ENCODE measurements around the gene F10. TPM values are rescaled to one million over a fixed set of nuclear protein-coding genes. Genes with fewer than 3 reads are reported as not detected.

The F10 gene
- polyA plus RNA-seq, 1 donor from 2014 or later = not detected

- Histone ChIP-seq H3F3A (ENCODE audit: insufficient read depth, low read length, poor library complexity, severe bottlenecking) (no peaks in the 10 kb centered on the region), H3K27ac (ENCODE audit: low read length) (no peak overlapping the region), H3K9me2 (ENCODE audit: insufficient read depth, low read length) (no peaks in the 10 kb centered on the region), H3K9ac (ENCODE audit: low read length) (no peak overlapping the region), H3K9me3 (ENCODE audit: low read length) (no peaks in the 10 kb centered on the region), H3K4me3 (ENCODE audit: low read length) (no peak overlapping the region), H3K27me3 (ENCODE audit: insufficient read depth, low read depth, low read length) (no peaks in the 10 kb centered on the region), H2AFZ (ENCODE audit: low read depth, low read length) (no peak overlapping the region), H4K20me1 (ENCODE audit: insufficient read depth) (no peaks in the 10 kb centered on the region), H3K4me2 (ENCODE audit: low read length) (no peak overlapping the region), H3K79me2 (replicated peaks; ENCODE audit: insufficient read depth, low read length) (no peaks in the 10 kb centered on the region), H3K36me3 (ENCODE audit: insufficient read depth, low read length) (peaks cover 12% of the 10 kb centered on the region)
- TF ChIP-seq MXI1 (conservative IDR thresholded peaks at IDR 0.05; ENCODE audit: poor library complexity, severe bottlenecking) = no peak
Observed at GRCh38 chr13:113192279-113192678, 69.7 kb downstream of the F10 start.

DNA sequence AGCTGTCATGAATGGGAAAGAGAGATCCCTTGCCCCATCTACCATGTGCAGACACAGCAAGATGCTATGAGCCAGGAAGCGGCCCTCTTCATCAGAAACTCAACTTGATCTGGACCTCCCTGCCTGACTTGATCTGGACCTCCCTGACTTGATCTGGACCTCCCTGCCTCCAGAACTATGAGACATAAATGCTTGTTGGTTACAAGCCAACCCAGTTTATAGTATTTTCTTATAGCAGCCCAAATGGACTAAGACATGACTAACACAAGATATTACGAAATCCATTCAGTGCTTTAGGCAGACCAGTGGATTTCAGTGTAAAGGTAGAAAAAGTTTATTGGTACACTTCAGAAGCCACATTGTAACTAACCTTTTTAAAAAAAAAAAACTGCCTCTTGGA, 70.3 kb downstream of the F10 start:
- TF ChIP-seq EZH2 (IDR thresholded peaks at IDR 0.05; ENCODE audit: borderline replicate concordance, insufficient read depth, low read length, poor library complexity, severe bottlenecking) (no peak), TAF1 (IDR thresholded peaks at IDR 0.05; ENCODE audit: low read depth) (no peak), RAD21 (conservative IDR thresholded peaks at IDR 0.05) (no peak), SMC3 (conservative IDR thresholded peaks at IDR 0.05; ENCODE audit: poor library complexity) (no peak), MXI1 (conservative IDR thresholded peaks at IDR 0.05; ENCODE audit: poor library complexity, severe bottlenecking) (no peak), POLR2AphosphoS5 (IDR thresholded peaks at IDR 0.05) (no peak), EP300 (conservative IDR thresholded peaks at IDR 0.05; ENCODE audit: poor library complexity, severe bottlenecking) (no peak)
- TF ChIP-seq, protein P1, sequence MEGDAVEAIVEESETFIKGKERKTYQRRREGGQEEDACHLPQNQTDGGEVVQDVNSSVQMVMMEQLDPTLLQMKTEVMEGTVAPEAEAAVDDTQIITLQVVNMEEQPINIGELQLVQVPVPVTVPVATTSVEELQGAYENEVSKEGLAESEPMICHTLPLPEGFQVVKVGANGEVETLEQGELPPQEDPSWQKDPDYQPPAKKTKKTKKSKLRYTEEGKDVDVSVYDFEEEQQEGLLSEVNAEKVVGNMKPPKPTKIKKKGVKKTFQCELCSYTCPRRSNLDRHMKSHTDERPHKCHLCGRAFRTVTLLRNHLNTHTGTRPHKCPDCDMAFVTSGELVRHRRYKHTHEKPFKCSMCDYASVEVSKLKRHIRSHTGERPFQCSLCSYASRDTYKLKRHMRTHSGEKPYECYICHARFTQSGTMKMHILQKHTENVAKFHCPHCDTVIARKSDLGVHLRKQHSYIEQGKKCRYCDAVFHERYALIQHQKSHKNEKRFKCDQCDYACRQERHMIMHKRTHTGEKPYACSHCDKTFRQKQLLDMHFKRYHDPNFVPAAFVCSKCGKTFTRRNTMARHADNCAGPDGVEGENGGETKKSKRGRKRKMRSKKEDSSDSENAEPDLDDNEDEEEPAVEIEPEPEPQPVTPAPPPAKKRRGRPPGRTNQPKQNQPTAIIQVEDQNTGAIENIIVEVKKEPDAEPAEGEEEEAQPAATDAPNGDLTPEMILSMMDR (IDR thresholded peaks at IDR 0.05; ENCODE audit: poor library complexity, severe bottlenecking) = no peak
- TF ChIP-seq, protein P2, sequence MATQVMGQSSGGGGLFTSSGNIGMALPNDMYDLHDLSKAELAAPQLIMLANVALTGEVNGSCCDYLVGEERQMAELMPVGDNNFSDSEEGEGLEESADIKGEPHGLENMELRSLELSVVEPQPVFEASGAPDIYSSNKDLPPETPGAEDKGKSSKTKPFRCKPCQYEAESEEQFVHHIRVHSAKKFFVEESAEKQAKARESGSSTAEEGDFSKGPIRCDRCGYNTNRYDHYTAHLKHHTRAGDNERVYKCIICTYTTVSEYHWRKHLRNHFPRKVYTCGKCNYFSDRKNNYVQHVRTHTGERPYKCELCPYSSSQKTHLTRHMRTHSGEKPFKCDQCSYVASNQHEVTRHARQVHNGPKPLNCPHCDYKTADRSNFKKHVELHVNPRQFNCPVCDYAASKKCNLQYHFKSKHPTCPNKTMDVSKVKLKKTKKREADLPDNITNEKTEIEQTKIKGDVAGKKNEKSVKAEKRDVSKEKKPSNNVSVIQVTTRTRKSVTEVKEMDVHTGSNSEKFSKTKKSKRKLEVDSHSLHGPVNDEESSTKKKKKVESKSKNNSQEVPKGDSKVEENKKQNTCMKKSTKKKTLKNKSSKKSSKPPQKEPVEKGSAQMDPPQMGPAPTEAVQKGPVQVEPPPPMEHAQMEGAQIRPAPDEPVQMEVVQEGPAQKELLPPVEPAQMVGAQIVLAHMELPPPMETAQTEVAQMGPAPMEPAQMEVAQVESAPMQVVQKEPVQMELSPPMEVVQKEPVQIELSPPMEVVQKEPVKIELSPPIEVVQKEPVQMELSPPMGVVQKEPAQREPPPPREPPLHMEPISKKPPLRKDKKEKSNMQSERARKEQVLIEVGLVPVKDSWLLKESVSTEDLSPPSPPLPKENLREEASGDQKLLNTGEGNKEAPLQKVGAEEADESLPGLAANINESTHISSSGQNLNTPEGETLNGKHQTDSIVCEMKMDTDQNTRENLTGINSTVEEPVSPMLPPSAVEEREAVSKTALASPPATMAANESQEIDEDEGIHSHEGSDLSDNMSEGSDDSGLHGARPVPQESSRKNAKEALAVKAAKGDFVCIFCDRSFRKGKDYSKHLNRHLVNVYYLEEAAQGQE (IDR thresholded peaks at IDR 0.05; ENCODE audit: borderline replicate concordance) = no peak
- H3K27ac ChIP-seq (ENCODE audit: low read length) = no peak overlapping the region
- no peaks in the 10 kb centered on the region for H4K20me1 ChIP-seq (ENCODE audit: insufficient read depth)
- peaks cover 19% of the 10 kb centered on the region for H3K36me3 ChIP-seq (ENCODE audit: insufficient read depth, low read length)
- no peak overlapping the region for H3K9ac ChIP-seq (ENCODE audit: low read length)
- no peak overlapping the region for H3K4me2 ChIP-seq (ENCODE audit: low read length)
- no peaks in the 10 kb centered on the region for H3K79me2 ChIP-seq (replicated peaks; ENCODE audit: insufficient read depth, low read length)
- H3K4me3 ChIP-seq (ENCODE audit: low read length) = no peak overlapping the region
- no peaks in the 10 kb centered on the region for H3K9me3 ChIP-seq (ENCODE audit: low read length)
- no peaks in the 10 kb centered on the region for H3F3A ChIP-seq (ENCODE audit: insufficient read depth, low read length, poor library complexity, severe bottlenecking)
- H2AFZ ChIP-seq (ENCODE audit: low read depth, low read length) = no peak overlapping the region
- no peaks in the 10 kb centered on the region for H3K9me2 ChIP-seq (ENCODE audit: insufficient read depth, low read length)
- no peaks in the 10 kb centered on the region for H3K27me3 ChIP-seq (ENCODE audit: insufficient read depth, low read depth, low read length)

DNA sequence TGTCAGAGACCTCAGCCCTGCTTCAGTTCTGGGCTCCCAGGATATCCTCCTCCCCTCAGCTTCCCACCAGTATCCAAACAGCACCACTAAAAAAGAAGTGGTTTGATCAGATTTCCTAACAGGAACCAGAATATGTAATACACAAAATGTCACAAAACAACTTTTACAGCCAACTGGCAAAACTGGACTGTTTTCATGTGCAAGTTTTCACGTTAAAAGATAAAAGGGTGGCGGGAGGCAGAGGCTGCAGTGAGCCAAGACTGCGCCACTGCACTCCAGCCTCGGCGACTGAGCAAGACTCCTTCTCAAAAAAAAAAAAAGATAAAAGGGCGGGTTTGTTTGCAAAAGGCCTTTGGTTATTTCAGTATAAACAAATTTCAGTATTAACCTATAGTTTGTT, 72.8 kb downstream of the F10 start:
- TF ChIP-seq SMC3 (conservative IDR thresholded peaks at IDR 0.05; ENCODE audit: poor library complexity) = no peak
- TF ChIP-seq MXI1 (conservative IDR thresholded peaks at IDR 0.05; ENCODE audit: poor library complexity, severe bottlenecking) = no peak
- no peaks in the 10 kb centered on the region for H3K9me3 ChIP-seq (ENCODE audit: low read length)
- H4K20me1 ChIP-seq (ENCODE audit: insufficient read depth) = no peaks in the 10 kb centered on the region
- H3K36me3 ChIP-seq (ENCODE audit: insufficient read depth, low read length) = peaks cover 10% of the 10 kb centered on the region
- H3K9me2 ChIP-seq (ENCODE audit: insufficient read depth, low read length) = no peaks in the 10 kb centered on the region
- H3K27me3 ChIP-seq (ENCODE audit: insufficient read depth, low read depth, low read length) = no peaks in the 10 kb centered on the region
- H2AFZ ChIP-seq (ENCODE audit: low read depth, low read length) = no peak overlapping the region
- H3K79me2 ChIP-seq (replicated peaks; ENCODE audit: insufficient read depth, low read length) = no peaks in the 10 kb centered on the region
- H3K9ac ChIP-seq (ENCODE audit: low read length) = no peak overlapping the region
- H3K4me2 ChIP-seq (ENCODE audit: low read length) = no peak overlapping the region
- no peaks in the 10 kb centered on the region for H3F3A ChIP-seq (ENCODE audit: insufficient read depth, low read length, poor library complexity, severe bottlenecking)
- H3K4me3 ChIP-seq (ENCODE audit: low read length) = no peak overlapping the region
- H3K27ac ChIP-seq (ENCODE audit: low read length) = no peak overlapping the region

Data from neural cell (in vitro differentiated cells).